ENCODE data around the gene S1PR5. TPM values are rescaled to one million over a fixed set of nuclear protein-coding genes. Genes with fewer than 3 reads are reported as not detected.

The S1PR5 gene
- total and polyA plus RNA-seq, 9 of the 15 experiments (the other 6 are each of a cell fraction or from before 2014, with no cell fraction given), result 0.03 to 0.54 (median 0.35) TPM; not detected in 4

MicroRNA genes within 50 kb of the gene (microRNA counts, 767-probe panel; counts per million panel counts)
- not detected for microRNA hsa-miR-1238

Small RNAs within 50 kb of the gene (microRNA-seq; reads per million reads assigned to microRNA genes)
- gene MIR1238 (ENCODE audit: borderline microRNAs expressed), result not detected

Small RNAs within 50 kb of the gene (small RNA-seq; reads per million reads assigned to genes)
- gene MIR1238, result 0.11 reads per million
- not detected for gene RNU7-140P

Other genes with a start within 250 kb of the S1PR5 start
Only the 7 nearest of the 19 such genes appear.
- 4.2 and 4.7 TPM in 2 replicates for gene PDE4A, start 96.9 kb downstream of the S1PR5 start, total RNA-seq (2014; rRNA removed)
- 3.2 and 3.6 TPM in 2 replicates for gene PDE4A, start 96.9 kb downstream of the S1PR5 start, total RNA-seq (2014; rRNA removed; fragmentation: Illumina TruSeq; extraction: Trizol)
- gene PDE4A, start 96.9 kb downstream of the S1PR5 start, total RNA-seq (2015; rRNA removed; fragmentation: Illumina TruSeq; extraction: Trizol), result 4.6 and 5.1 TPM in 2 replicates
- gene PDE4A, start 96.9 kb downstream of the S1PR5 start, total RNA-seq (2021), result 25.5 and 26.9 TPM in 2 replicates
- 6.0 and 7.6 TPM in 2 replicates for gene PDE4A, start 96.9 kb downstream of the S1PR5 start, polyA plus RNA-seq (2011; rRNA removed)
- 15.1 and 16.5 TPM in 2 replicates for gene PDE4A, start 96.9 kb downstream of the S1PR5 start, polyA plus RNA-seq (2014; fragmentation: Illumina TruSeq; extraction: Trizol)
- under 1 TPM; 0.66 to 0.68 TPM for gene PDE4A, start 96.9 kb downstream of the S1PR5 start, polyA plus RNA-seq (2014; fragmentation: Nextera tagmentation; extraction: Ambion mirVana)
- gene PDE4A, start 96.9 kb downstream of the S1PR5 start, polyA plus RNA-seq (2014; rRNA removed), result 14.2 and 14.3 TPM in 2 replicates
- gene KEAP1, start 14.1 kb downstream of the S1PR5 start, total RNA-seq (2014; rRNA removed), result 78.3 and 99.2 TPM in 2 replicates
- 52.7 and 64.4 TPM in 2 replicates for gene KEAP1, start 14.1 kb downstream of the S1PR5 start, total RNA-seq (2014; rRNA removed; fragmentation: Illumina TruSeq; extraction: Trizol)
- 81.5 and 82.9 TPM in 2 replicates for gene KEAP1, start 14.1 kb downstream of the S1PR5 start, total RNA-seq (2015; rRNA removed; fragmentation: Illumina TruSeq; extraction: Trizol)
- 95.6 and 96.4 TPM in 2 replicates for gene KEAP1, start 14.1 kb downstream of the S1PR5 start, total RNA-seq (2021)
- 62.6 and 72.0 TPM in 2 replicates for gene KEAP1, start 14.1 kb downstream of the S1PR5 start, polyA plus RNA-seq (2011; rRNA removed)
- 56.1 and 61.8 TPM in 2 replicates for gene KEAP1, start 14.1 kb downstream of the S1PR5 start, polyA plus RNA-seq (2014; fragmentation: Illumina TruSeq; extraction: Trizol)
- gene KEAP1, start 14.1 kb downstream of the S1PR5 start, polyA plus RNA-seq (2014; fragmentation: Nextera tagmentation; extraction: Ambion mirVana), result 1 to 10 TPM; 2.1 to 8.3 TPM
- gene KEAP1, start 14.1 kb downstream of the S1PR5 start, polyA plus RNA-seq (2014; rRNA removed), result 64.3 and 67.5 TPM in 2 replicates
- 37.2 and 41.3 TPM in 2 replicates for gene ATG4D, start 26.5 kb upstream of the S1PR5 start, total RNA-seq (2014; rRNA removed)
- gene ATG4D, start 26.5 kb upstream of the S1PR5 start, total RNA-seq (2014; rRNA removed; fragmentation: Illumina TruSeq; extraction: Trizol), result 9.1 and 12.8 TPM in 2 replicates
- 22.9 and 26.8 TPM in 2 replicates for gene ATG4D, start 26.5 kb upstream of the S1PR5 start, total RNA-seq (2015; rRNA removed; fragmentation: Illumina TruSeq; extraction: Trizol)
- gene ATG4D, start 26.5 kb upstream of the S1PR5 start, total RNA-seq (2021), result 55.9 and 66.1 TPM in 2 replicates
- gene ATG4D, start 26.5 kb upstream of the S1PR5 start, polyA plus RNA-seq (2011; rRNA removed), result 20.4 and 27.9 TPM in 2 replicates
- gene ATG4D, start 26.5 kb upstream of the S1PR5 start, polyA plus RNA-seq (2014; fragmentation: Illumina TruSeq; extraction: Trizol), result 22.9 and 40.2 TPM in 2 replicates
- gene ATG4D, start 26.5 kb upstream of the S1PR5 start, polyA plus RNA-seq (2014; fragmentation: Nextera tagmentation; extraction: Ambion mirVana), result 1 to 10 TPM in 1 of 2 experiments, under 1 TPM in 1; 0.51 to 1.7 TPM
- 45.4 and 55.3 TPM in 2 replicates for gene ATG4D, start 26.5 kb upstream of the S1PR5 start, polyA plus RNA-seq (2014; rRNA removed)
- 44.6 and 50.3 TPM in 2 replicates for gene KRI1, start 48.6 kb upstream of the S1PR5 start, total RNA-seq (2014; rRNA removed)
- 21.9 and 22.0 TPM in 2 replicates for gene KRI1, start 48.6 kb upstream of the S1PR5 start, total RNA-seq (2014; rRNA removed; fragmentation: Illumina TruSeq; extraction: Trizol)
- 24.7 and 25.0 TPM in 2 replicates for gene KRI1, start 48.6 kb upstream of the S1PR5 start, total RNA-seq (2015; rRNA removed; fragmentation: Illumina TruSeq; extraction: Trizol)
- 34.3 and 37.7 TPM in 2 replicates for gene KRI1, start 48.6 kb upstream of the S1PR5 start, total RNA-seq (2021)
- 20.0 and 22.8 TPM in 2 replicates for gene KRI1, start 48.6 kb upstream of the S1PR5 start, polyA plus RNA-seq (2011; rRNA removed)
- gene KRI1, start 48.6 kb upstream of the S1PR5 start, polyA plus RNA-seq (2014; fragmentation: Illumina TruSeq; extraction: Trizol), result 35.2 and 37.7 TPM in 2 replicates
- 1 to 10 TPM; 1.1 to 2.0 TPM for gene KRI1, start 48.6 kb upstream of the S1PR5 start, polyA plus RNA-seq (2014; fragmentation: Nextera tagmentation; extraction: Ambion mirVana)
- gene KRI1, start 48.6 kb upstream of the S1PR5 start, polyA plus RNA-seq (2014; rRNA removed), result 45.3 and 50.7 TPM in 2 replicates
- gene CDKN2D, start 51.5 kb upstream of the S1PR5 start, total RNA-seq (2014; rRNA removed), result 1.7 and 2.7 TPM in 2 replicates
- 1.7 and 2.4 TPM in 2 replicates for gene CDKN2D, start 51.5 kb upstream of the S1PR5 start, total RNA-seq (2014; rRNA removed; fragmentation: Illumina TruSeq; extraction: Trizol)
- gene CDKN2D, start 51.5 kb upstream of the S1PR5 start, total RNA-seq (2015; rRNA removed; fragmentation: Illumina TruSeq; extraction: Trizol), result 3.2 and 3.7 TPM in 2 replicates
- gene CDKN2D, start 51.5 kb upstream of the S1PR5 start, total RNA-seq (2021), result 4.1 and 4.7 TPM in 2 replicates
- 5.7 and 6.6 TPM in 2 replicates for gene CDKN2D, start 51.5 kb upstream of the S1PR5 start, polyA plus RNA-seq (2011; rRNA removed)
- 3.7 and 4.0 TPM in 2 replicates for gene CDKN2D, start 51.5 kb upstream of the S1PR5 start, polyA plus RNA-seq (2014; fragmentation: Illumina TruSeq; extraction: Trizol)
- 1 to 10 TPM in 1 of 2 experiments, under 1 TPM in 1; 0.41 to 1.0 TPM for gene CDKN2D, start 51.5 kb upstream of the S1PR5 start, polyA plus RNA-seq (2014; fragmentation: Nextera tagmentation; extraction: Ambion mirVana)
- 6.7 and 8.2 TPM in 2 replicates for gene CDKN2D, start 51.5 kb upstream of the S1PR5 start, polyA plus RNA-seq (2014; rRNA removed)
- gene AP1M2, start 69.9 kb upstream of the S1PR5 start, total RNA-seq (2014; rRNA removed), result 0.59 TPM in 1 of 2 replicates, not detected in the other
- 0.57 and 1.3 TPM in 2 replicates for gene AP1M2, start 69.9 kb upstream of the S1PR5 start, total RNA-seq (2014; rRNA removed; fragmentation: Illumina TruSeq; extraction: Trizol)
- 0.15 TPM in 1 of 2 replicates, not detected in the other for gene AP1M2, start 69.9 kb upstream of the S1PR5 start, total RNA-seq (2015; rRNA removed; fragmentation: Illumina TruSeq; extraction: Trizol)
- 0.33 and 0.40 TPM in 2 replicates for gene AP1M2, start 69.9 kb upstream of the S1PR5 start, total RNA-seq (2021)
- gene AP1M2, start 69.9 kb upstream of the S1PR5 start, polyA plus RNA-seq (2011; rRNA removed), result 0.39 and 0.50 TPM in 2 replicates
- gene AP1M2, start 69.9 kb upstream of the S1PR5 start, polyA plus RNA-seq (2014; fragmentation: Illumina TruSeq; extraction: Trizol), result 0.68 TPM in 1 of 2 replicates, not detected in the other
- gene AP1M2, start 69.9 kb upstream of the S1PR5 start, polyA plus RNA-seq (2014; fragmentation: Nextera tagmentation; extraction: Ambion mirVana), result 1 to 10 TPM; 1.1 to 1.4 TPM
- 1.1 and 1.3 TPM in 2 replicates for gene AP1M2, start 69.9 kb upstream of the S1PR5 start, polyA plus RNA-seq (2014; rRNA removed)
- gene SLC44A2, start 108.1 kb upstream of the S1PR5 start, total RNA-seq (2014; rRNA removed), result 6.8 and 14.4 TPM in 2 replicates
- 6.2 and 6.5 TPM in 2 replicates for gene SLC44A2, start 108.1 kb upstream of the S1PR5 start, total RNA-seq (2014; rRNA removed; fragmentation: Illumina TruSeq; extraction: Trizol)
- gene SLC44A2, start 108.1 kb upstream of the S1PR5 start, total RNA-seq (2015; rRNA removed; fragmentation: Illumina TruSeq; extraction: Trizol), result 8.0 and 8.1 TPM in 2 replicates
- gene SLC44A2, start 108.1 kb upstream of the S1PR5 start, total RNA-seq (2021), result 30.2 and 34.2 TPM in 2 replicates
- 15.1 and 23.3 TPM in 2 replicates for gene SLC44A2, start 108.1 kb upstream of the S1PR5 start, polyA plus RNA-seq (2011; rRNA removed)
- 26.3 and 33.0 TPM in 2 replicates for gene SLC44A2, start 108.1 kb upstream of the S1PR5 start, polyA plus RNA-seq (2014; fragmentation: Illumina TruSeq; extraction: Trizol)
- gene SLC44A2, start 108.1 kb upstream of the S1PR5 start, polyA plus RNA-seq (2014; fragmentation: Nextera tagmentation; extraction: Ambion mirVana), result 1 to 10 TPM; 1.1 to 2.3 TPM
- 12.4 and 16.7 TPM in 2 replicates for gene SLC44A2, start 108.1 kb upstream of the S1PR5 start, polyA plus RNA-seq (2014; rRNA removed)

All from K562 (cell line).